Measurements from ENCODE around the gene VEPH1. TPM values are rescaled to one million over a fixed set of nuclear protein-coding genes. Genes with fewer than 3 reads are reported as not detected.
A peak's percentile ranks its signal among the peaks of the same experiment; 100 is the strongest.

VEPH1 gene
- total RNA-seq, 1 donor from 2014 or later, result 10.3 TPM

- DNase-seq (ENCODE audit: low spot score), result no peak
- no peak overlapping the region for H3K4me3 Mint-ChIP-seq (ENCODE audit: unreplicated experiment)
- no peaks in the 10 kb centered on the region for H3K36me3 Mint-ChIP-seq (ENCODE audit: low read depth, unreplicated experiment)
- H3K27me3 Mint-ChIP-seq (ENCODE audit: unreplicated experiment), result no peaks in the 10 kb centered on the region
- no peaks in the 10 kb centered on the region for H3K9me3 Mint-ChIP-seq (ENCODE audit: unreplicated experiment)
- peak overlapping the region; percentile 67 for H3K27ac Mint-ChIP-seq (ENCODE audit: unreplicated experiment)
- TF ChIP-seq CTCF (IDR thresholded peaks at IDR 0.05; ENCODE audit: unreplicated experiment), result no peak
- peaks cover 19% of the 10 kb centered on the region for H3K4me1 Mint-ChIP-seq (ENCODE audit: unreplicated experiment)
These were observed 255.8 kb downstream of the VEPH1 start for GRCh38 chr3:157247391-157247790.

GRCh38 chr3:157242836-157243235 lies 260.4 kb downstream of the VEPH1 start:
- Mint-ChIP-seq H3K4me3 (ENCODE audit: unreplicated experiment) (no peak overlapping the region), H3K27ac (ENCODE audit: unreplicated experiment) (no peak overlapping the region), H3K27me3 (ENCODE audit: unreplicated experiment) (no peaks in the 10 kb centered on the region), H3K9me3 (ENCODE audit: unreplicated experiment) (no peaks in the 10 kb centered on the region), H3K36me3 (ENCODE audit: low read depth, unreplicated experiment) (no peaks in the 10 kb centered on the region), H3K4me1 (ENCODE audit: unreplicated experiment) (peaks cover 8% of the 10 kb centered on the region)
- DNase-seq (ENCODE audit: low spot score), result no peak
- no peak for TF ChIP-seq CTCF (IDR thresholded peaks at IDR 0.05; ENCODE audit: unreplicated experiment)

- no peaks in the 10 kb centered on the region for H3K9me3 Mint-ChIP-seq (ENCODE audit: unreplicated experiment)
- no peak overlapping the region for H3K27ac Mint-ChIP-seq (ENCODE audit: unreplicated experiment)
- no peak for DNase-seq (ENCODE audit: low spot score)
- no peaks in the 10 kb centered on the region for H3K36me3 Mint-ChIP-seq (ENCODE audit: low read depth, unreplicated experiment)
- H3K27me3 Mint-ChIP-seq (ENCODE audit: unreplicated experiment), result peaks cover 1% of the 10 kb centered on the region
- TF ChIP-seq CTCF (IDR thresholded peaks at IDR 0.05; ENCODE audit: unreplicated experiment), result no peak
- no peaks in the 10 kb centered on the region for H3K4me1 Mint-ChIP-seq (ENCODE audit: unreplicated experiment)
- no peak overlapping the region for H3K4me3 Mint-ChIP-seq (ENCODE audit: unreplicated experiment)
These were observed 261.6 kb downstream of the VEPH1 start for GRCh38 chr3:157241599-157241998.

- no peak overlapping the region for H3K4me3 Mint-ChIP-seq (ENCODE audit: unreplicated experiment)
- no peak for DNase-seq (ENCODE audit: low spot score)
- H3K36me3 Mint-ChIP-seq (ENCODE audit: low read depth, unreplicated experiment), result no peaks in the 10 kb centered on the region
- no peak overlapping the region for H3K27ac Mint-ChIP-seq (ENCODE audit: unreplicated experiment)
- no peaks in the 10 kb centered on the region for H3K4me1 Mint-ChIP-seq (ENCODE audit: unreplicated experiment)
- no peak for TF ChIP-seq CTCF (IDR thresholded peaks at IDR 0.05; ENCODE audit: unreplicated experiment)
- H3K9me3 Mint-ChIP-seq (ENCODE audit: unreplicated experiment), result no peaks in the 10 kb centered on the region
- H3K27me3 Mint-ChIP-seq (ENCODE audit: unreplicated experiment), result peaks cover 1% of the 10 kb centered on the region
These were observed 262.8 kb downstream of the VEPH1 start for GRCh38 chr3:157240408-157240807.

GRCh38 chr3:157239082-157239704 lies 264.0 kb downstream of the VEPH1 start:
- no peaks in the 10 kb centered on the region for H3K9me3 Mint-ChIP-seq (ENCODE audit: unreplicated experiment)
- H3K4me1 Mint-ChIP-seq (ENCODE audit: unreplicated experiment), result no peaks in the 10 kb centered on the region
- peak; percentile 78 for DNase-seq (ENCODE audit: low spot score)
- peaks cover 1% of the 10 kb centered on the region for H3K27me3 Mint-ChIP-seq (ENCODE audit: unreplicated experiment)
- TF ChIP-seq CTCF (IDR thresholded peaks at IDR 0.05; ENCODE audit: unreplicated experiment), result peak; percentile 46
- H3K4me3 Mint-ChIP-seq (ENCODE audit: unreplicated experiment), result no peak overlapping the region
- no peak overlapping the region for H3K27ac Mint-ChIP-seq (ENCODE audit: unreplicated experiment)
- no peaks in the 10 kb centered on the region for H3K36me3 Mint-ChIP-seq (ENCODE audit: low read depth, unreplicated experiment)

All from endothelial cell (in vitro differentiated cells).